SKM-1 treated with dmso at 0.1 percent for 144 hours (cell line): Measurements from ENCODE around the gene LHX4.

Experiments used
- DNase-seq: peaks from one replicate; lab custom pipeline; 2025; ENCODE audit not compliant: unreplicated experiment; lab: John Stamatoyannopoulos, UW

Gene LHX4

DNA sequence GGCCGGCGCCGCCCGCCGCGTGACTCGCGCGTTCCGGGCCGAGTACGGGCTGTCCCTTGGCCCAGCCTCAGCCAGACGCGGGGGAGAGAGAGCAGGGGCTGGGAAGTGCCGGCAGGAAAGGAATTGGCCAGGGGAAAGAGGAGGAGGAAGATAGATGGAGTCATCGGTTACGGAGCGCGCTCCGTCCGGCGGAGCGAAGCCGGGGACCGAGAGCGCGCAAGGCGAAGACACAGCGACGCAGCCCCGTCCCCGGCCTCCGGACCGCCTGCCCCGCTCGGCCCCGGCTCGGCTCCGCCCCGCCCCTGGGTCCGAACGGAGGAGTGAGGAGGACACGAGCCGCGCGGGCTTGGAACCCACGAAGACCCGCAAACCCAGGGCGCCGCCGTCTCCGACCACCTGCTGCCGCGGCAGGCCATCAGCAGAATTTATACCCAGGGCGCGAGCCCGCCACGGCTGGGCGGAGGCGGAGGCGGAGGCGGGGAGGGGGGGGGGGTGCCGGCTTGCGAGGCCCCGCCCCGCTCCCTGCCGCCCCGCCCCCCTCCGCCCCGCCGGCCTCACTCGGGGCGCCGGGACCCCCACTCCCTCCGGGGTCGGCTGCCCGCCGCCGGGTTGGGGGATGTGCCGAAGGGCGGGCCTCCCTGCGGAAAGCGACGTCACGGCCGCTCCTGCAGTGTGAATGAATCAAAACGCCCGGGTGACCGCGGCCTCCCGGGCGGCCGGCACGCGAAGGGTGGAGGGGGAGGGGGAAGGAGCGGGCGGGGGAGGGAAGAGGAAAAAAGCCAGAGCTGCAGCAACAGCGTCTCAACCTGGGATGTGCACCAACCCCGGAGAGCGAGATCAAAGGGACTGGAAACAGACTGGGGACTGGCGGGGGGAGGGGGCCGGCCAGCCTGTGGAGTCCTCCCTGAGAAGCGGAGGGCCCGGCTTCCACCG is at the start of gene LHX4:
Gene LHX4, plus strand, starts transcription at position 782 of the 933 bp plus-strand sequence. CDS start 266 bp downstream, outside the sequence.
- DNase-seq, result no peak

DNA sequence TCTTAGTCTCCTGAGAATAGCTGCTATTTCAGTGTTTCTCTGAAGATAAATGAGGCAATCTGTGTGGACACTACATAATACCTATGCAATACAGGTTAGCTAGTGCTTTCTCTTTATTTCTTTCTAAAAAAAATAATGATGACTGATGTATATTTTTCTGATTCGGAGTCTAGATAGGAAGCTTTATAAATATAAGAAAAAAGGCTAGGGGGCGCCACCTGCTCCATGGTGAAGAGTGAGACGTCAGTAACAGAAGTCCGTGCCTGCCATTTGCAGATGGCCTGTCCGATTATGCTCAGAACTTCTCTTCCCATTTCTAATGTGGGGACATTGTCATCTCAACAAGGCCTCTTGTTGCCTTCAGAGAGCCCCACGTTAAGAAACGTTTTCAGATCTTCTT is 49.0 kb upstream of the LHX4 start:
- DNase-seq, result peak; percentile 41

- DNase-seq, result no peak
Observed at GRCh38 chr1:180181996-180182642, 47.9 kb upstream of the LHX4 start.

DNA sequence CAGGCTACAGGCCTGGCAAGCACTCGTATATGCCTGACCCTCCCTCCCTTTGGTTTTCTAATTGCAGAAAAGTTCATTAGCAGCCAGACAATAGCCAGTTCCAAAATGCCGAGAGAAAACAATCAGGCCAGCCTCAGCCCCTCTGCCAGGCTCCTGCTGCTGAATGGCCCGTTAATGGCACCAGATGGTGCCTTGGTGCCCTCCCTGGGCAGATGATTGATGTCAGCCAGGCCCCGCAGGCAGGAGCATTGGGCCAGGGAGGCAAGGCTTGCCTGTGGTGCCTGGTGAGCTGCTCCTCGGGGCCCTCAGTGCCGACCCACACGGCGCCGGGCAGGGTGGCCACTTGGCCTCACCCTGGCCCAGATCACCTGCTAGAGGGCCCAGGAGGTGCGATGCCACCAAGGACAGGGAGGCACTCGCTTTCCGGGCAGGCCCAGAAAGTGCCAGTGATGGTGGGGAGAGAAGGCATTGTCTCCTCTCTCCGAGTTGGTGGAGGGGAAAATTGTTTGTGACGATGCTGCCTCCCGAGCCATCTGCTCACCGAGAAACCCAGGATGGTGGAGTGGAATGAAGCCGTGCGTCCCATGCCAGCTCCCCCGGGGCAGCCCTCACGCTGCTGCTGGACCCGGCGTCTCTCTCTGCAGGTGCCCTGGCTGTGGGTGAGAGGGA is 47.3 kb upstream of the LHX4 start:
- DNase-seq, result no peak

GRCh38 chr1:180183426-180183825 is 46.6 kb upstream of the LHX4 start:
- no peak for DNase-seq

- no peak for DNase-seq
Observed at GRCh38 chr1:180184041-180184440, 46.0 kb upstream of the LHX4 start.

DNA sequence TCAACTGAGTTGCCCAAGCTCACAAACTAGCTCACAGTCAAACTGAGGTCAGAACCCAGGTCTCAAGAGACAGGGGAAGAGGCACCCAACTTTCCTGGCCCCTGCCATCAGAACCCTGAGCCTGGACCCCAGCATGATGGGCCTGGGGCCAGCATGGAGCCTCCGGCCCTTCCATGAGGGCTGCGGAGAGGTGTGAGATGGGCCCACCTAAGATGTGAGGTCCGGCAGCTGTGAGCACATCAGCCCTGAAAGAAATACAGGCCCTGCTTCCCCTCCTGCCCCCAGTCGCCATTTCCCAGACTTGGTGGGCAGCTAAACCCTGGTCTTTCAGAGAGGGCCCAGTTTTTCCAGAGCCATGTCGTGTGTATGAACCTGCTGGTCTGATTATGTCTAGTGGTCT is 44.8 kb upstream of the LHX4 start:
- DNase-seq, result no peak

- no peak for DNase-seq
Observed at GRCh38 chr1:180185971-180186645, 44.0 kb upstream of the LHX4 start.

DNA sequence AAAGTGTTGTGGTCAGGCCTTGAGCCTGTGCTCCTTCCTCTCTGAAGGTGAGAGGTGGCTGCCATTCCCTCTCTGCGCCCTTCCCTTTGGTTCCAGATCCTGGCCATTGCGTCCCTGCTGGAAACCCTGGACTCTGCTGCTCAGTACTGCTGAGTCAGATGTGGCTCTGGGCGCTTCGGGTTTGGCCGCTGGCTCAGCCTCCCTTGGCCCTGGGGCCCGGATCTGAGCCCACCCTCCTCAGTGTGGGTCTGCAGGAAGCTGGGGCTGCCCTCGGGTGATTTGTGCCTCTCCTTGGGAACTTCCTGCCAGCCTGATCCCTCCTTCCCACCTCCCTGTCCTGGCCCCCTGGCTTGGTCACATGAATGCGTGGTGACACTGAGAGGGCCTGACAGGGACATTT is 43.2 kb upstream of the LHX4 start:
- no peak for DNase-seq

- DNase-seq, result no peak
Observed at GRCh38 chr1:180187626-180188025, 42.4 kb upstream of the LHX4 start.

DNA sequence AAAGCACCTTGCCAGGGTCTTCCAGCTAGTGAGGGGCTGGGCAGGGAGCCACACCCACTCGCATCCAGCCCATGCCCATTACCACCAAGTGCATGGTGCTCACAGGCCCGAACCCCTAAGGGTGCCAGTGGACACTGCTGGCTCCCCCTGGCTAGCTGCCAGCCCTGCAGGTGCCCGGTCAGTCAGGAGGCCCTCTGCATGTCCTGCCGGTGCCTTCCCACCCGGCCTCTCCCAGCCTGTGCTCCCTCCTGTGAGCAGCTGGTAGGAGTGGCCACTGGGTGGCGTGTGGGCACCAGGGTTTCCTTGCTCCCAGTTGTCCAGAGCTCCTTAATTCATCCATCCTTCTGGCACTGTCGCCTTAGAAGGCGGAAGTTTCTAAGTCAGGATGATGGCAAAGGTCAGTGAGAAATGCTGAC is 42.0 kb upstream of the LHX4 start:
- peak; percentile 56 for DNase-seq

GRCh38 chr1:180188684-180189175 is 41.3 kb upstream of the LHX4 start:
- no peak for DNase-seq

DNA sequence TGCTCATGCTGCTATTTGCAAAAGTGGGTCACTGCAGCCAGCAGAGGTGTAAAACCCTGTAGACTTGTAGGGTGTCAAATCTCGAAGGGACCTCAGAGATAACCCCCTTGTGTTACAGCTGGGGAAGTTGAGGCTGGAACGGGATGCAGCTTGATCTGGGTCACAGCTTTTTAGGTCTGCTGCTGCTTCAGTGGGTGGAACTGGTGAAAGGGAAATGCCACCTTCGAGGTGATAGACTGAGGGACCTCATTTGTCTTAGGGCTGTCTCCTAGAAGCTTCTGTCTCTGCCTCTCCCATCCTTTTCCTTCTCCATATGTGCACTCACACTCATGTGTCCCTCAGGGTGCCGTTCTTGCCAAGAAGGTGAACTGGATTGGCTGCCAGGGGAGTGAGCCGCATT is 40.0 kb upstream of the LHX4 start:
- DNase-seq, result no peak

GRCh38 chr1:180192172-180192571 is 37.9 kb upstream of the LHX4 start:
- no peak for DNase-seq

- no peak for DNase-seq
Observed at GRCh38 chr1:180193141-180194047, 36.7 kb upstream of the LHX4 start.

DNA sequence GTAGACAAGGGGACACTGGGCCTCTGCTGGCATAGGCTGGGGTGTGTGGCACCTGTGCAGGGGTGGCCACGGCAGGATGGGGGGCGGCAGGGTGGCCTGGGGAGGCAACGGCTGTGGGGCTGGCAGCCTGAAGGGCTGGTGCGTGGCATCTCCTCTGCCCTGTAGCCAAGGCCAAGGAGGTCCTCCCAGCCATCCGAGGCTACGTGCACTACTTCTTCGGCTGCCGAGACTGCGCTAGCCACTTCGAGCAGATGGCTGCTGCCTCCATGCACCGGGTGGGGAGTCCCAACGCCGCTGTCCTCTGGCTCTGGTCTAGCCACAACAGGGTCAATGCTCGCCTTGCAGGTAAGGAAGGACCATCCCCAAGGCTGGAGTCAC is 36.0 kb upstream of the LHX4 start:
- DNase-seq, result no peak

GRCh38 chr1:180194546-180195207 is 35.4 kb upstream of the LHX4 start:
- no peak for DNase-seq

DNA sequence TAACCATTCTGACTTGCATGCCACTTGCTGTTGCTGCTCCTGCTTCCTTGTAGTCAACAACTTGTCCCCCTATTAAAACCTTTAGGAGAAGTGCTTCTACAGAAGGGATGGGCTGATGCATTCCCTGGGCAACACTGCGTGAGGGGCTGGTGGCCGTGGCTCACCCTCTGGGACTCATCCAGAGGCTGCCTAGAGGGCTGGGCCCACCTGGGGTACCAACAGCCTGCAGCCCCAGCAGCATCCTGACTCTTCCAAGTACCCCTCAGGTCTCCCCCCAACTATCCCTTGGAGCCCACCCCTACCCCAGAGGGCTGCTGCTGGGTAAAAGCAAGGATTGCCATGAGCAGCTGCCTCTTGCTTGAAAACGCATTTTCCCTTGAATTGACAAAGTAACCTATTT is 34.7 kb upstream of the LHX4 start:
- no peak for DNase-seq

DNA sequence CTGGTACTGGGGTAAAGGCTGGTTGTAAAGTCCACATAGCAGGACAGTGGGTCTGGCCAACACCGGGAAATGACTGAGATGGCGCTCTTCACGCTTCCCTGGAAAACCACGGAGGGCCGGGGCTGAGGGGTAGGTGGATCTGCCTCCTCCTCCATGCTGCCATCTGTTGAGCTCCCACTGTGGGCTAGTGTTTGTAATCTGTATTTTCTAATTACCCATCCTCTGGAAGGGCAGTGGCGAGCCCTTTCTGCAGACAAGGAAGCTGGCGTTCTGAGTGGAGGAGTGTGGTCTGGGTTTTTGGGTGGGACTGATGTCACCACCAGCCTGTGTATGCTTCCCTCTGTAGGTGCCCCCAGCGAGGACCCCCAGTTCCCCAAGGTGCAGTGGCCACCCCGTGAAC is 34.1 kb upstream of the LHX4 start:
- DNase-seq, result no peak
